NCI-H345 treated with DMSO at 0.1 percent for 48 hours (cell line): ENCODE measurements around the gene LTB.
A peak's percentile ranks its signal among the peaks of the same experiment; 100 is the strongest.

Experiments
- DNase-seq: peaks from one replicate; lab custom pipeline; 2025; ENCODE audit not compliant: unreplicated experiment; lab: John Stamatoyannopoulos, UW

The LTB gene, protein sequence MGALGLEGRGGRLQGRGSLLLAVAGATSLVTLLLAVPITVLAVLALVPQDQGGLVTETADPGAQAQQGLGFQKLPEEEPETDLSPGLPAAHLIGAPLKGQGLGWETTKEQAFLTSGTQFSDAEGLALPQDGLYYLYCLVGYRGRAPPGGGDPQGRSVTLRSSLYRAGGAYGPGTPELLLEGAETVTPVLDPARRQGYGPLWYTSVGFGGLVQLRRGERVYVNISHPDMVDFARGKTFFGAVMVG

DNA sequence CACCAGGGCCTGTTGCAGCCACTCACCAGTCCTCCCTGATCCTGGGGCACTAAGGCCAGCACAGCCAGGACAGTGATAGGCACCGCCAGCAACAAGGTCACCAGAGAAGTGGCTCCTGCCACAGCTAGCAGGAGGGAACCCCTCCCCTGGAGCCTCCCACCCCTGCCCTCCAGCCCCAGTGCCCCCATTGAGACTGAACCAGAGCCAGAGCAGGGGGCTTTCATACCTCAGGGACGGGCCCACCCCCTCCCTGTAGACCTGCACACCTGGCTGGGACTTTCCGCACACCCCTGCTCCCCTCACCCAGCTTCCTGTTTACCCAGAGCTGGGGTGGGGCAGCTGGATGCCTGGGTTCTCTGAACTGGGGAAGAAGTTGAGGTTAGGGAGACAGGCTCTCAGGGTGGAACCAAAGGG, at the start of gene LTB:
Gene LTB (minus strand): TSS at position 195 of the 414 bp plus-strand sequence. CDS start 7 bp downstream, at position 188.
- no peak for DNase-seq

DNA sequence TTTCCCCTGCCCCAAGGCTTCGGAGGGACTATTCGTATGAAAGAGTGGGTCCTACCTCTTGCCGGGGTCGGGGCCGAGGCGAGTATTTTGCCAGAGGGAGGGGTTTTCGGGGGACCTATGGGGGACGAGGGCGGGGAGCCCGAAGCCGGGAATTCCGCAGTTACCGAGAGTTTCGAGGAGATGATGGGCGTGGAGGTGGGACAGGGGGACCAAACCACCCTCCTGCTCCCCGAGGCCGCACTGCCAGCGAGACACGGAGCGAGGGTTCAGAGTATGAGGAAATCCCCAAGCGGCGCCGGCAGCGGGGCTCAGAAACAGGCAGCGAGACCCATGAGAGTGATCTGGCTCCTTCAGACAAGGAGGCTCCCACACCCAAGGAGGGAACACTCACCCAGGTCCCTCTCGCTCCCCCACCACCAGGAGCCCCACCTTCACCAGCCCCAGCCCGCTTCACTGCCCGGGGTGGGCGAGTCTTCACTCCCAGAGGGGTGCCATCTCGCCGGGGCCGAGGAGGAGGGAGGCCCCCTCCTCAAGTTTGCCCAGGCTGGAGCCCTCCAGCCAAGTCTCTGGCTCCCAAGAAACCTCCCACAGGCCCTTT, 49.6 kb upstream of the LTB start:
- no peak for DNase-seq

DNA sequence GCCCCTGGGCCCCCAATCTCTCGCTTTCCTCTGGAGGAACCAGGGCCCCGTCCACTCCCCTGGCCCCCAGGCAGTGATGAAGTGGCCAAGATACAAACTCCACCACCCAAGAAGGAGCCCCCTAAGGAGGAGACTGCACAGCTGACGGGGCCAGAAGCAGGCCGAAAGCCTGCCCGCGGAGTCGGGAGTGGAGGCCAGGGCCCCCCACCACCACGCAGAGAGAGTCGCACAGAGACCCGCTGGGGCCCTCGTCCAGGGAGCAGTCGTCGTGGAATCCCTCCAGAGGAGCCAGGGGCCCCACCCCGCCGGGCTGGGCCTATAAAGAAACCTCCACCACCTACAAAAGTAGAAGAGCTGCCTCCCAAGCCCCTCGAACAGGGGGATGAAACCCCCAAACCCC, 49.0 kb upstream of the LTB start:
- no peak for DNase-seq

DNA sequence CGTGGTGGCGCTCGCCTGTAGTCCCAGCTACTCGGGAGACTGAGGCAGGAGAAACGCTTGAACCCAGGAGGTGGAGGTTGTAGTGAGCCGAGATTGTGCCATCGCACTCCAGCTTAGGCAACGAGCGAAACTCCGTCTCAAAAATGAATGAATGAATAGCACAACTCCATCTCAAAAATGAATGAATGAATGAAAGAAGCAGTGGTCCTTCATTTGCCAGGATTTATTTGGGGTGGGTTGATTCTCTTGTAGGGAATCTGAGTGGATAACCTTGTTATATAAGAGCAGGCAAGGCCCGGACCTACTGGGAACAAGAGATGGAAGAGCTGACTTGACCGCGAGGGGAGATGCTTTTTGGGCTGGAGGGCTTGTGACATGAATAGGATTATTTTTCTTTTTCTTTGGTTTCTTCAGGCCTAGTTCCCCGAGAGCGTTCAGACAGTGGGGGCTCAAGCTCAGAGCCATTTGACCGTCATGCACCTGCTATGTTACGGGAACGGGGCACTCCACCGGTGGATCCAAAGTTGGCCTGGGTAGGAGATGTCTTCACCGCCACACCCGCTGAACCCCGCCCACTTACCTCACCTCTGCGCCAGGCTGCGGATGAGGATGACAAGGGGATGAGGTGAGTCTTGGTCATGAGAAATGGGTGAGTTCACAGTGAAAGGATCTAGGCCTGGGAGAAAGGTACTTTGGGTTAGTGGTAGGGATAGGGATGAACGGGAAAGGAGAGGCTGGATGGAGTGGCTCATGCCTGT, 48.1 kb upstream of the LTB start:
- DNase-seq, result no peak

DNA sequence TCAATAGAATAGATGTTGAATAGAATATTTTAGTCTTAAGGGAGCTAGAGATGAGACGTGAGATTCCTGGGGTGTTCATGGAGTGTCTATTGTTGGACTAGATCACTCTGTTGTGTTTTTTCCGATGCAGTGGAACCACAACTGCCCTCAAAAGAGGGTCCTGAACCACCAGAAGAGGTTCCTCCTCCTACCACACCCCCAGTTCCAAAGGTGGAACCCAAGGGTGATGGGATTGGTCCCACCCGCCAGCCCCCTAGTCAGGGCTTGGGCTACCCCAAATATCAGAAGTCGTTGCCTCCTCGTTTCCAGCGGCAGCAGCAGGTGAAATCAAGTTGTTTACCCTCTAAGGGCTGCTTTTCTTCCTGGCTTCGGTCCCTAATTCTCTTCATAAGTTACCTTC, 46.8 kb upstream of the LTB start:
- no peak for DNase-seq

DNA sequence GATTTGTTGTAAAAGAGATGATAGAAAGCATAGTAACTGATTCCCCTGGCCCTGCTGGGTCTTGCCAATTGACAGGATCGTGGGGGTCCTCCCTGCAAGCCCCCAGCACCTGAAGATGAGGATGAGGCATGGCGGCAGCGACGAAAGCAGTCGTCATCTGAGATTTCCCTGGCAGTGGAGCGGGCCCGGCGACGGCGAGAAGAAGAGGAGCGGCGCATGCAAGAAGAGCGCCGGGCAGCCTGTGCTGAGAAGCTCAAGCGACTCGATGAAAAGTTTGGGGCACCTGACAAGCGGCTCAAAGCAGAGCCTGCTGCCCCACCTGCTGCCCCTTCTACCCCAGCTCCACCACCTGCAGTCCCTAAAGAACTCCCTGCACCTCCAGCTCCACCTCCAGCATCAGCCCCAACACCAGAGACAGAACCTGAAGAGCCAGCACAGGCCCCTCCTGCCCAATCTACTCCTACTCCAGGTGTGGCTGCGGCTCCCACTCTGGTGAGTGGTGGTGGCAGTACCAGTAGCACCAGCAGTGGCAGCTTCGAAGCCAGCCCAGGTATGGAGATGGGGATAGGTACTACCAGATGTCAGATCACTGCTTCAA, 45.6 kb upstream of the LTB start:
- no peak for DNase-seq

DNA sequence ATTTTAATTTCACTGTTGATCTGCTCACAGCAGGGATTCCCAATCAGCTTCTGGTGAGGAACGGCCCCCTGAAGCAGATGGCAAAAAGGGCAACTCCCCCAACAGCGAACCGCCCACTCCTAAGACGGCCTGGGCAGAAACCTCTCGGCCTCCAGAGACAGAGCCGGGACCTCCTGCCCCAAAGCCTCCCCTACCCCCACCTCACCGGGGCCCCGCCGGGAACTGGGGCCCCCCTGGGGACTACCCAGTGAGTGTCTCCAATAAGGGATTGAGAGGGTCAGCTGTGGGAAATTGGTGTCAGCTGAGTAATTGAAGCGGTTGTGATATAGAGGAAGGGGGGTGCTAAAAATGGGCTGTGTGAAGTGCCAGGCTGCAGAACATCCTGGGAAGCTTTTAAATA, 44.7 kb upstream of the LTB start:
- DNase-seq, result no peak

DNA sequence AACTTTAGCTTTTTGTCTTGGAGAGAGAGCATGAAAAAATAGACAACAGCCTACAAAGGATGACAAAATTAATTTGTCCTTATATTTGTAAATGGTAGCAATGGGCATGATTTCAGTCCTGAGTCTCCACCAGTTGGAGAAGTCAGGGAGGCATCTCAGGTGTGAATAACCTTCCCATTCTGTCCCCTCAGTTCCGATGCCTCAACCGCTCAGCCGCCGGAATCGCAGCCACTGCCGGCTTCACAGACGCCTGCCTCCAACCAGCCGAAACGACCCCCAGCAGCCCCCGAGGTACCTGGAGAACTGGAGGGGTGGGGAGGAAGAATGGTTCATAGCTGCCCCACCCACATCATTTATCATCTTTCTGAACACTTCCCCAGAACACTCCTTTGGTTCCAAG, 41.8 kb upstream of the LTB start:
- DNase-seq, result no peak

DNA sequence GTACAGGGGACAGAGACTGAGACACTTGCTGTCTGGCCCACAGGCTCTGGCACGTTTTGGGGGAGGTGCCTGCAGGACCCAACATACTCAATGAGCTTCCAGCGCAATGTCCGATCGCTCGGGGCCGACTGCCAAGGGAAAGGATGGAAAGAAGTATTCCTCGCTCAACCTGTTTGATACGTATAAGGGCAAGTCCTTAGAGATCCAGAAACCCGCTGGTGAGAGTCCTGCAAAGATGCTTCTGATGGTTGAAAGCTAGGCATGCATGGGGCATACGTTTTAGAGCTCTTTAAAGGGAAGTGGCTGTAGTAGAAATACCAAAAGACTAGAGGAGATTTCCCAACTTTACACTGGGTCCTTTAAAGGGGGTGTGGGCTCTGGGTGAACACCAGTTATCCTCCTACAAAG, 40.5 kb upstream of the LTB start:
- DNase-seq, result no peak

DNA sequence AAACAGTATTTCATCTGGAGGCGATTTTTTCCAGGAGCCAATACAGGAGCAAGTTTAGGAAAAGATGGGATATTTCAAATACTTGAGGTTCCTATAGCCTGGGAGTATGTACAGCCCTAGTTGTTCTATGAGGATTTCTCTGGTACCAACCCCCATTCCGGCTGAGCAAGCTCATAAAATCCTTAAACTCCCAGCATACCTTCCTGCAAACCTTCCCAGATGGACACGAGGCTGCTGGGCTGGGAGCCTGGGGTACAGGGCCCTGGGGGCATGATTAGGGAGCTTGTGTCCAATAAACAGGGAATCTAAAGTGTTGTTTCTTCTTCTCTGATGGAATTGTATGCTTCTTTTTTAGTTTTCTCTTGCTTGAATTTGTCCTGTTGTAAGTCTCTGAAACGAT, 39.8 kb upstream of the LTB start:
- DNase-seq, result no peak

DNA sequence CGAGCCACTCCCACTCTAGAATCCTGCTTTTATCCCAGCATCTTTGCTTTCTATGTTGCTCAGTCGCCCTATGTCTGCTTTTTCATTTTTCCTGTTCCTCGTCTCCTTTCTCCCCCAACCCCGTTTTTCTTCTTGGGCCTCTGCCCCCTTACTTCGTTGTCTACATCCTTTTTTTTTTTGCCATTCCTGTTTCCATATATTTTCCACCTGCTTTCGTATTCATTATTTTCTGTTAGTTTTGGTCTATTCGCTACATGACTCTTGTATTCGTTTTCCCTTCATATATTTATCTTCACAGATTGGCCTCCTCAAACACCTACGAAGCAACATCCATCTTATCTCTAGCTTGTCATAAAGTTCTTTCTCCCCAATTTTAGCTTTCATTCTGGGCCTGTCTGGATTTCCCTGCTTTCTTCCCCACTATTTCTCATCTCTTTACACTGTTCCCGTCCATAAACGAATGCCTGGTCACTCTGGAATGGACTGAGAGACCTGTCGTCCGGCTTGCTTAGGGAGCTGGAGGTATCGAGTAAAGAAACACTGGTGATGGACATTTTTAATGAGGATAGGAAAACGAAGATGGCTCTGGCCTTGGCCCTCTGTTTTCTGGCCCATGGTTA, 39.2 kb upstream of the LTB start:
- DNase-seq, result no peak

DNA sequence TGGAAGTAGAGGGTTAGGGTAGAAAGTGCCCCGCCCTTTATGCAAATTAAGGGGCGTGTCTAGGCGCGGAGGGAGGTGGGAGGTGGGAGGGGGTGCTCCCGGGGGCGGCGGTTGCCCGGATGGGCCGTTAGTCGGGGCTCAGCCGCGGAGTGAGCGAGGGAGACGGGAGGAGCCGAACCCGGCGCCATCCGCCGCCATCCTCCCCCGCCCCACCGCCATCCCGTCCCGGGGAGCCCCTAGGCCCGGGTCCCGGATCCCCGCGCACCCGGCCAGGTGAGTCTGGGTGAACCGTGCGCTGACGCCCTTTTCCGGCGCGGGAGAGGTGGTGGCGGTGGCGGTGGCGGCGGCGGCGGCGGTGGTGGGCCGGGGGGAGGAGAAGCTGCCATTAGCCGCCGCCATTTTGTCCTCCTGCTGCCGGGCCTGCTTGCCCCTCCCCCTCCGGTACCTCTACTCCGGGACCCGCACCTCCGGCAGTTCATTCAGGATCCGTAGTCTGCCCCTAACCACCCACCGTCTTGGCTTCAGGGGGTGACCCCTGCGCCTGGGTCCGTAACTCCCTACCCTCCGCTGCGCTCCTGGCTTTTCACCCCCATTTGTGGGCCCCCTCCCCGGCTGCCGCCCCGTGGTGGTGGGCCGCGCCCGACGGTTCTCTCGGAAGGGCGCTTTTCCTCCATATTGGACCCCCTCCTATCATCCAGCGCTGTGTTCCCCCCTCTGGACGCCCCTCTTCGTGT, 38.5 kb upstream of the LTB start, which contains the start of gene PRRC2A:
Gene PRRC2A (plus strand): TSS at position 130 of the 734 bp plus-strand sequence. CDS start 2,075 bp downstream, outside the sequence.
- peak; percentile 76 for DNase-seq

DNA sequence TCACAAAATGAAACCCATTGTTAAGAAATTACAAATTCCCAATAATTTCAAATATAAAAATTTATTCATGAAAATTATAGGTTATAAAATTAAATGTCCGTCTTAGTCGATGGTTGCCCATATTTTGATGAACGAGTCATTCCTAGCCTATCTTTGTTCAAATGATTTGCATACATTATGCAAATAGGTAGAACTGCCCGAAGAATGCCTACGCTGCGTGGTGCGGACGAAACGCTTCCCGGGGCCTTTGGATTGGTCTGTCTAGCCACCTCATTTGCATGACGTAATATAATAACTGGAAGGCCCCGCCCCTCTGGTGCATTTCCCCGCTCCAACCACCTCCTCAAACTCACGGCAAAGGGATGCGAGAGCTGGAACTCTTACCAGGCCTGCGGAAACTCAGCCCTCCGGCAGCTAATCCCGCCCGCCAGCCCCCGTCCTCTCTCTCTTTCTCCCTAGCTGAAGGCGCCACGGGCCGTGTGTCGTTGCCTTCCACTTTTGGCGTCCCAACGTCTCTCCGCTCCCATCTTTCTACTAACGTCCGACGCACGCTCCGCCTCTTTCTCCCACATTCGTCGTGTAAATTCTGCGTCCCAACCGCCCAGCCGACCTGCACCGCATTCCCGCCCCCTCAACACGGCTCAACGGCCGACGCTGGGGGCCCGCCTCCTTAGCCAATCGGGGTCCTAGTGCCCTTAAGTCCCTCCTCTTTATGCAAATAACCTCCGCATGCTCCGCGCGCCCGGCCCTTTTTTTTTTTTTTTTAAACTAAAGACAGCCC, 37.8 kb upstream of the LTB start:
- DNase-seq, result peak; percentile 97

DNA sequence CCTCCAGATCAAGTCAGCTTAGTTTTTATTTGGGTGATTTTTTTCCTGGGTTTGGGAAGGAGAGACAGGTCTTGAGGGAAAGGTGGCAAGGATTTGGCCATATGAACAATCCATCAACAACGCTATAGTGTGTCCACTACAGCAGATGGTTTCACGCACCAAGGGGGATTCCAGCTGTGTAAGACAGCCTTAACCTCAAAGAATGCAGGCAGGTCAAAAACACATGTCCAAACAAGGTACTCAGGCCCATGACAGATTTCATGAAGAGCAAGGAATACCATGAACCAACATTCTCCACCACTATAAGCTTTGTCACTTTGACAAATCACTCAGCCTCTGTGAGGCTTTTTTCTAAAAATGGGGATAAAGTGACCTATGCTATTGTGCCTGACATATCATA, 34.8 kb upstream of the LTB start:
- DNase-seq, result no peak

DNA sequence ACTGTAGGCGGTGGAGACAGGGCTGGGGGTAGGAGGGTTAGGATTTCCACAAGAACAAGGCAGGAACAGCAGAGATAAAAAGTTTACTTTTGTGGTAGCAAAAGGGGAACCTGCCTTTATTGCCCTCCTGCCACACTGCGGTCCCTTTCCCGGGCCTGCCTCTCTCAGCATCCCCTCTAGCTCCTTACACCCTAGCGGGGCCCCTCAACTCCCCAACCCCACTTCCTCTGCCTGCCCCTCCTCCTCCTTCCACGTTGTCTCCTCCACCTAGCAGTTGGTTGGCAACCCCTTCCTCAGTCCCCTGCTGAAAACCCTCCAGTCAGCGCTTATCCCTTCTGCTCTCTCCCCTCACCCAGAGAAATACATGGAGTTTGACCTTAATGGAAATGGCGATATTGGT, 33.5 kb upstream of the LTB start:
- no peak for DNase-seq

DNA sequence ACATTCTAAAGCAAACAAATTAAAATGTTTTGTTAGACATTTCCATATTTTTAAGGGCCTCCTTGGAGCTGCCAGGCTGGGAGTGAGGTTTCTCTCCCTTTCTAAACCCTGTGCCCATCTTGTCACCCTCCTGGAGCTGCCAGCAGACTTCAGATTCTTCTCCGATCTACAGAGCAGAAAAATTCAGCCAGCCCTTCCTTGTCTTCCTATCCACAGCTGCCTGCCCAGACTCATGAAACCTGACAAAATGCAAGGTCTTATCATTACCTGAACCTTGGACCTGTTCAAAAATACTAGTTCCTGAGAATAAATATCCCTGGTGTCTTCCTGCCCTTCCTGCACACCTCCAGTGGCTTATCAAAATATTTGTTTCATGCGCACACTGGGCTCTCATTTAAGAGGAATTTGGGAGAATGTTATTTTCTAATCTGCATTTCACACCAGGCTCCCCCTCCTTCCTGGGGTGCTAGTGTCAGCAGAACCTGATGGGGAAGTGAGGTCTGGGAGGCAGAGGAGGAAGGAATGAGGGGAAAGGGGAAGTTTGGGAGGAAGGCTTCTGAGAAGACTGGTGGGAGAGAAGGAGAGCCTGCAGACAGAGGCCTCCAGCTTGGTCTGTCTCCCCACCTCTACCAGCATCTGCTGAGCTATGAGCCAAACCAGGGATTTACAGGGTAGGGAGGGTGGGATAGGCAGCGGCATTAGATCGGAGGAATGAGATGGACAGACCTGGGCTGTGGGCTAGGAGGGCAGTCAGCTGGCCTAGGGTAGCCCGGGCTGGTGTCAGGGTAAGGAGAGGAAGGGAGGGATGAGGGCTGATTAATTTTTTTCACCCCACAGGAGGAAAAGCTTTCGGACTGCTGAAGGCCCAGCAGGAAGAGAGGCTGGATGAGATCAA, 32.7 kb upstream of the LTB start, which contains the start of gene AIF1:
Gene AIF1 (plus strand): TSS at position 551 of the 895 bp plus-strand sequence. CDS start 96 bp downstream, at position 647.
- no peak for DNase-seq

DNA sequence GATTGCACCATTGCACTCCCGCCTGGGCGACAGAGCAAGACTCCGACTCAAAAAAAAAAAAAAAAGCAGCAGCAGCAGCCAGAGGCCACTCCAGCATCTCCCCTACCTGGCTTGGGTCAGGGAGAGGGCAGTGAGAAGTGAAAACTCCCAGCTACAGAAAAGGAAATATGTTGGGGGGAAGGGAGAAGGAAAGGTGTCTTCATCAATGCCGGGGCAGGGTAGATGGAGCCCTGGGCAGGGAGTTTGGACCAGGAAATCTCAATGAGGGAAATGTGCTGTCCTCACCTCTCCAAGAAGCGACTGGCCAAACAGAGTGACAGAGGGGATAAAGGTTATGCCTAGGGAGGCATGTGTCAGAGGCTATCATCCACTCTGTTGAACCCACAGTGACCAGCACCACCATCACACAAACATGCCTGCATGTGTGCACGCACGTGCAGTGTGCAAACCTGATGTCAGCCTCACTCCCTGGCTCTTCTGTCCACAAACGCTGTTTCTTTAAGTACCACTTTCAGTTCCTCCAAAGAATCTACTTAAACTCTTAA, 31.9 kb upstream of the LTB start:
- no peak for DNase-seq

DNA sequence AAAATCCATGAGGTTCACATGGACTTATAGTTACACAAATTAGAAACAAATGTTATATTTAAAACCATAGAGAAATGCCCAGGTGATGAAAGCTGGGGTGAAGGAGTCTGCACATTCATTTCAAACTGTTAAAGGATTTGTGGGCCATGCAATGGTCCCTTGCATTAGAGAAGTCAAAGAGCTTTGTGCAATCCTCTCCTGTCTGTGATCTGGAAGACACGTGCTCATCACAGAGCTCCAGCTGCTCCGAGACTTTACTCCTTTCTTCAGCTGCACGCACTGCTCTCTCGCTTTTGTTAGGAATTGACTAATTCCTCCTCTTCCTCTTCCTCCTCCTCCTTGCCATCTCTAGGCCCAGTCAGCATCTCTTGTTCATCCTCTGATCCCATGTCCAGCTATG, 28.7 kb upstream of the LTB start:
- DNase-seq, result no peak
